ENCODE results near the gene OBI1. TPM values are rescaled to one million over a fixed set of nuclear protein-coding genes. Genes with fewer than 3 reads are reported as not detected.
A peak's percentile ranks its signal among the peaks of the same experiment; 100 is the strongest.

Gene OBI1
- total and polyA plus RNA-seq, 2 donors (not counting 3 experiments of a cell fraction or from before 2014, with no cell fraction given) = 5.0 to 16.1 TPM

DNA sequence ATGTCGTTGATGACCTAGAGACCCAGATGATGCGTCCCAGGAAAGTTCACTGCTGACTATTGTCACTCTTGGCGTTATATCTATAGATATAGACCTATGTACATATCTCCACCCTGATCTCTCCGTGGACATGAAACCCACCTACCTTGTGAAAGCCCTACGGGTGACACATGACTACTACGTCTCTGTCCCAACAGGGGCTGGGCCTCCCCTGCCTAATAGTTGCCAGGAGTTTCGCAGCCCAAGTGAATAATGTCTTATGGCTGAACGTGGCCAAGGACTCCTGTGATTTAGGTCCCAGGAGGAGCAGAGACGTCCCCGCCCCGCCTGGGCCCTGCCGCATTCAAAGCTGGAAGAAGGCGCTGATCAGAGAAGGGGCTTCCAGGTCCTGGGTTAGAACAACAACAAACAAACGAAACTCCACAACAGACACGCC, 50.7 kb downstream of the OBI1 start:
- Histone ChIP-seq H4K20me1 (replicated peaks; ENCODE audit: control insufficient read depth, extremely low read depth, insufficient read depth, low read length) (no peaks in the 10 kb centered on the region), H3K9me3 (replicated peaks; ENCODE audit: control insufficient read depth, insufficient read depth, low read length) (no peaks in the 10 kb centered on the region), H3K36me3 (ENCODE audit: control insufficient read depth in 2 of 2, extremely low read depth in 1 of 2, insufficient read depth in 2 of 2, low read length in 2 of 2) (no peaks in the 10 kb centered on the region), H3K4me1 (ENCODE audit: control insufficient read depth, extremely low read depth, insufficient read depth, low read length) (peaks cover 7% of the 10 kb centered on the region), H2AFZ (ENCODE audit: low read depth, low read length) (peak overlapping the region; percentile 63), H3K27ac (ENCODE audit: insufficient read depth, low read depth, low read length) (no peak overlapping the region), H3K79me2 (ENCODE audit: control insufficient read depth, insufficient read depth, low read length) (no peaks in the 10 kb centered on the region), H3K9ac (replicated peaks; ENCODE audit: extremely low read depth, insufficient read depth, low read length) (no peak overlapping the region), H3K4me3 (replicated peaks in 1 of 3; ENCODE audit: insufficient read depth in 1 of 3, low read depth in 1 of 3, low read length in 3 of 3) (peak overlapping the region in 2 of 3 experiments; percentile 64 to 79), H3K9me1 (replicated peaks; ENCODE audit: control insufficient read depth, extremely low read depth, insufficient read depth, low read length) (no peaks in the 10 kb centered on the region), H3K27me3 (ENCODE audit: control insufficient read depth in 2 of 2, insufficient read depth in 2 of 2, low read length in 2 of 2) (peaks cover 34 to 64% of the 10 kb centered on the region in 2 experiments), H3K4me2 (ENCODE audit: insufficient read depth, low read length) (peak overlapping the region; percentile 85)
- intact Hi-C loops (cut with micrococcal nuclease) (loop anchor here (1.0 to 5.0 kb wide), 3 partner anchors 8 to 784 kb away; partner anchors contain the start of gene OBI1), dilution Hi-C loops (cut with MboI; ENCODE audit: extremely low pct_ligation_motif_present, low sequenced_read_pairs) (no loop called here)
- no TSS peak for BruUV-seq (replicated peaks)
- no peak for FAIRE-seq
- DNase-seq (ENCODE audit: low read depth, low spot score) = no peak
- CTCF ChIA-PET = no interaction called here
- TF ChIP-seq JUN (IDR thresholded peaks at IDR 0.05; ENCODE audit: borderline replicate concordance, insufficient read depth, insufficient read length, low read depth) (no peak), MYC (IDR thresholded peaks at IDR 0.05; ENCODE audit: low read depth, low read length) (no peak), GATA2 (IDR thresholded peaks at IDR 0.05; ENCODE audit: insufficient read depth, insufficient read length, low read depth, low read length) (no peak), POLR2AphosphoS5 (IDR thresholded peaks at IDR 0.05; ENCODE audit: insufficient read depth, low read depth, low read length) (no peak), EZH2 (IDR thresholded peaks at IDR 0.05; ENCODE audit: borderline replicate concordance, low read depth, low read length, severe bottlenecking) (no peak), POLR2A (IDR thresholded peaks at IDR 0.05; ENCODE audit: low read depth, low read length) (no peak), FOS (IDR thresholded peaks at IDR 0.05; ENCODE audit: borderline replicate concordance, insufficient read depth, low read length) (no peak)
- TF ChIP-seq, protein P1, sequence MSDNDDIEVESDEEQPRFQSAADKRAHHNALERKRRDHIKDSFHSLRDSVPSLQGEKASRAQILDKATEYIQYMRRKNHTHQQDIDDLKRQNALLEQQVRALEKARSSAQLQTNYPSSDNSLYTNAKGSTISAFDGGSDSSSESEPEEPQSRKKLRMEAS (IDR thresholded peaks at IDR 0.05; ENCODE audit: insufficient read depth, insufficient read length) = no peak
- TF ChIP-seq, protein P2, sequence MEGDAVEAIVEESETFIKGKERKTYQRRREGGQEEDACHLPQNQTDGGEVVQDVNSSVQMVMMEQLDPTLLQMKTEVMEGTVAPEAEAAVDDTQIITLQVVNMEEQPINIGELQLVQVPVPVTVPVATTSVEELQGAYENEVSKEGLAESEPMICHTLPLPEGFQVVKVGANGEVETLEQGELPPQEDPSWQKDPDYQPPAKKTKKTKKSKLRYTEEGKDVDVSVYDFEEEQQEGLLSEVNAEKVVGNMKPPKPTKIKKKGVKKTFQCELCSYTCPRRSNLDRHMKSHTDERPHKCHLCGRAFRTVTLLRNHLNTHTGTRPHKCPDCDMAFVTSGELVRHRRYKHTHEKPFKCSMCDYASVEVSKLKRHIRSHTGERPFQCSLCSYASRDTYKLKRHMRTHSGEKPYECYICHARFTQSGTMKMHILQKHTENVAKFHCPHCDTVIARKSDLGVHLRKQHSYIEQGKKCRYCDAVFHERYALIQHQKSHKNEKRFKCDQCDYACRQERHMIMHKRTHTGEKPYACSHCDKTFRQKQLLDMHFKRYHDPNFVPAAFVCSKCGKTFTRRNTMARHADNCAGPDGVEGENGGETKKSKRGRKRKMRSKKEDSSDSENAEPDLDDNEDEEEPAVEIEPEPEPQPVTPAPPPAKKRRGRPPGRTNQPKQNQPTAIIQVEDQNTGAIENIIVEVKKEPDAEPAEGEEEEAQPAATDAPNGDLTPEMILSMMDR (IDR thresholded peaks at IDR 0.05; ENCODE audit: extremely low read depth in 1 of 2, insufficient read depth in 1 of 2, low read depth in 1 of 2, low read length in 2 of 2) = no peak
- POLR2A ChIA-PET = no interaction called here
